ENCODE measurements around the gene FTMT. TPM values are rescaled to one million over a fixed set of nuclear protein-coding genes. Genes with fewer than 3 reads are reported as not detected.

The FTMT gene
- total and polyA plus RNA-seq, 4 donors, result not detected

DNA sequence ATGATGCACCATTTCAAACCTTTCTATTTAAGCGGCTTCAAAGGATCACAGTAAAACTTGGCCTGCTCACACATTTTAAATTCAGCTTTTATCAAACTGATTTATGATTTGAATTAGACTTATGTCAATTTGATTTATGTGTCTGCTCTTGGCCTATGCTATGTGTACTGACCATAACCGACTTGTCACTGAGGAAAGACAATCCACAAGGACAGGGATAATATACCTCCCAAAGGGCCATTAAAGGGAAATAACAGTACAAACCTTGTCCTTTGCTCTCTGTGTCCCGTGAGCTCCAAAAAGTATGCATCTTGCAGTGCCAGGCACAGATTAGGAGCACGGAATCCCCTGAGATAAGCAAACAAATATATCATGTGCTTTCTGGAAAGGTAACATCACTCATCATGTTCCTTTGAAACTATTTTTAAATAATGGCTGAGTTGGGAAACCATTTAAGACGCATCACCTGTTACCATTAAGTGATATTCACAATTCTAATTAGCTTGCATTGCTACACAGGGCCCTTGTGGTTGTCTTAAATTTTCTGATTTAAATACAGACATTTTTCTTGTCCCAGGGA is 31.9 kb upstream of the FTMT start:
- no peak overlapping the region for H3K4me3 ChIP-seq
- H3K27me3 ChIP-seq (ENCODE audit: control insufficient read depth in 3 of 3, insufficient read depth in 3 of 3, low read length in 2 of 3), result no peaks in the 10 kb centered on the region
- no peaks in the 10 kb centered on the region for H3K36me3 ChIP-seq (ENCODE audit: control insufficient read depth in 4 of 4, insufficient read depth in 4 of 4, low read length in 4 of 4)
- H3K4me1 ChIP-seq (ENCODE audit: control insufficient read depth in 5 of 5, insufficient read depth in 5 of 5, low read length in 5 of 5), result no peaks in the 10 kb centered on the region
- DNase-seq, result no peak
- no peak overlapping the region for H3K9ac ChIP-seq (ENCODE audit: insufficient read depth in 1 of 2, low read length in 2 of 2)
- H3K9me3 ChIP-seq (ENCODE audit: control insufficient read depth in 4 of 4, insufficient read depth in 3 of 4, low read length in 3 of 4), result peaks cover 0 to 2% (median 0%) of the 10 kb centered on the region in 4 donors
- WGBS, 2 donors, result 69 to 82% methylated on average over 5 of the region's 5 CpGs
- TF ChIP-seq, protein P1, sequence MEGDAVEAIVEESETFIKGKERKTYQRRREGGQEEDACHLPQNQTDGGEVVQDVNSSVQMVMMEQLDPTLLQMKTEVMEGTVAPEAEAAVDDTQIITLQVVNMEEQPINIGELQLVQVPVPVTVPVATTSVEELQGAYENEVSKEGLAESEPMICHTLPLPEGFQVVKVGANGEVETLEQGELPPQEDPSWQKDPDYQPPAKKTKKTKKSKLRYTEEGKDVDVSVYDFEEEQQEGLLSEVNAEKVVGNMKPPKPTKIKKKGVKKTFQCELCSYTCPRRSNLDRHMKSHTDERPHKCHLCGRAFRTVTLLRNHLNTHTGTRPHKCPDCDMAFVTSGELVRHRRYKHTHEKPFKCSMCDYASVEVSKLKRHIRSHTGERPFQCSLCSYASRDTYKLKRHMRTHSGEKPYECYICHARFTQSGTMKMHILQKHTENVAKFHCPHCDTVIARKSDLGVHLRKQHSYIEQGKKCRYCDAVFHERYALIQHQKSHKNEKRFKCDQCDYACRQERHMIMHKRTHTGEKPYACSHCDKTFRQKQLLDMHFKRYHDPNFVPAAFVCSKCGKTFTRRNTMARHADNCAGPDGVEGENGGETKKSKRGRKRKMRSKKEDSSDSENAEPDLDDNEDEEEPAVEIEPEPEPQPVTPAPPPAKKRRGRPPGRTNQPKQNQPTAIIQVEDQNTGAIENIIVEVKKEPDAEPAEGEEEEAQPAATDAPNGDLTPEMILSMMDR (IDR thresholded peaks at IDR 0.05; ENCODE audit: control extremely low read depth, extremely low read depth), result no peak
- H3K27ac ChIP-seq (ENCODE audit: low read depth in 1 of 2, low read length in 1 of 2), result no peak overlapping the region
- no peak for ATAC-seq (ENCODE audit: insufficient read depth, low FRiP score)

DNA sequence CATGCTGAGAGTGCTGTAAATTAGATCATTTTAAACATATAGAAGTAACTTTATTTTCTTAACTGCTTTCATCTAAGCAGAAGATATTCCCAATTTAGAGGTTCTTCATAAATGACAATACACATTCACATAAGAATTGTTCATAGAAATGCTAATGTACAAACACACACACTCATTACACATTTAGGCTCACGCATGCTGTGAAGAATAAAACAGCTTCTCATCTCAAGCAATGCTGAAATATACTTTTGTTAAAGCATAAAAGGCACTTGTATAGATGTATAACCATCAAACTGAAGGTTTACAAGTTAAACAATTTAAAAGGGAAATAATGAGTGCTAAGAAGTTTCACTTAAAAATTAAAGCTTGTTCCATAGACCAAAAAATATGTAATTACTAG is 18.1 kb upstream of the FTMT start:
- Histone ChIP-seq H3K9me3 (ENCODE audit: control insufficient read depth in 4 of 4, insufficient read depth in 3 of 4, low read length in 3 of 4) (peaks cover 0 to 4% (median 1%) of the 10 kb centered on the region in 4 donors), H3K27me3 (ENCODE audit: control insufficient read depth in 3 of 3, insufficient read depth in 3 of 3, low read length in 2 of 3) (no peaks in the 10 kb centered on the region), H3K9ac (ENCODE audit: insufficient read depth in 1 of 2, low read length in 2 of 2) (no peak overlapping the region), H3K36me3 (ENCODE audit: control insufficient read depth in 4 of 4, insufficient read depth in 4 of 4, low read length in 4 of 4) (no peaks in the 10 kb centered on the region), H3K27ac (ENCODE audit: low read depth in 1 of 2, low read length in 1 of 2) (no peak overlapping the region), H3K4me1 (ENCODE audit: control insufficient read depth in 5 of 5, insufficient read depth in 5 of 5, low read length in 5 of 5) (no peaks in the 10 kb centered on the region), H3K4me3 (no peak overlapping the region)
- DNase-seq, result no peak
- ATAC-seq (ENCODE audit: insufficient read depth, low FRiP score), result no peak
- 91 to 94% methylated on average over 1 of the region's 1 CpG for WGBS, 2 donors
- TF ChIP-seq, protein P1 (IDR thresholded peaks at IDR 0.05; ENCODE audit: control extremely low read depth, extremely low read depth), result no peak

DNA sequence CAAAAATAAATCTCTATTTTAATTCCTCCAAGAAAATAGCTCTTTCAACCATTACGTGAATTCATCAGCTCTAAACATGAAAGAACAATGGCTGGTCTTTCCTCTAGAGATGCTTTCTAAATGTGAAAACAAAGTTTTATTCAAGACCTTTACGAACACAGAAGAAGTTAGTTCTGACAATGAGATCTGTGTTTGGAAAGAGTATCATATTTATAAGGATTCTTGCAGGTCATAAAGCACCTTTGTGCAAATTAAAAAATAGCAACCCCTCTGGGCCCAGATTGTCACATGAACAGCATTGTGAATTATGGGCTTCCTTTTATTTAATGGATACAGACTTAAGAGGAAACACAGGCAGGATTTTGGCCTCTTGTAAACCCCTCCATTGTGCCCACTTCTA is 17.7 kb upstream of the FTMT start:
- H3K36me3 ChIP-seq (ENCODE audit: control insufficient read depth in 4 of 4, insufficient read depth in 4 of 4, low read length in 4 of 4), result no peaks in the 10 kb centered on the region
- H3K4me3 ChIP-seq, result no peak overlapping the region
- no peak for DNase-seq
- 88 to 90% methylated on average over 2 of the region's 2 CpGs for WGBS, 2 donors
- no peak for ATAC-seq (ENCODE audit: insufficient read depth, low FRiP score)
- H3K27ac ChIP-seq (ENCODE audit: low read depth in 1 of 2, low read length in 1 of 2), result no peak overlapping the region
- no peaks in the 10 kb centered on the region for H3K4me1 ChIP-seq (ENCODE audit: control insufficient read depth in 5 of 5, insufficient read depth in 5 of 5, low read length in 5 of 5)
- H3K27me3 ChIP-seq (ENCODE audit: control insufficient read depth in 3 of 3, insufficient read depth in 3 of 3, low read length in 2 of 3), result no peaks in the 10 kb centered on the region
- TF ChIP-seq, protein P1 (IDR thresholded peaks at IDR 0.05; ENCODE audit: control extremely low read depth, extremely low read depth), result no peak
- peaks cover 0 to 4% (median 1%) of the 10 kb centered on the region in 4 donors for H3K9me3 ChIP-seq (ENCODE audit: control insufficient read depth in 4 of 4, insufficient read depth in 3 of 4, low read length in 3 of 4)
- H3K9ac ChIP-seq (ENCODE audit: insufficient read depth in 1 of 2, low read length in 2 of 2), result no peak overlapping the region

DNA sequence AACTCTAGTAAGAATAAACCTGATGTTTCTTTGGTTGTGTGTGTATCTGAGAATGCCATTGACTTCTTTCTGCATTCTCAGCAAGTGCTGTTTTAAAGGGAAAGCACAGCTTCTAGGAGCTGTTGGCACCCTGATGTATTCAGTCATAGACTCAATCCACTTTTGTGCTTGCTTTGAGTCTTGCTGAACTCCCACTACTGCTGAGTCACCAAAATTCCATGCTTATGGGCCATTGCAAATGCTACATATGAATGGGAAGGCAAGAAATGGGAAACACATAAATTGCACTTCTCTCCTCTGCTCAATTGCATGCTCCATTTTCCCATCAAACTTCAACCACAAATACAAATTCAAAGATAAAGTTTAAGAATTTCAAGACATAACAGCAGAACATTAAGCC is 9.8 kb upstream of the FTMT start:
- Histone ChIP-seq H3K9me3 (ENCODE audit: control insufficient read depth in 4 of 4, insufficient read depth in 3 of 4, low read length in 3 of 4) (peaks cover 0 to 2% (median 0%) of the 10 kb centered on the region in 4 donors), H3K4me1 (ENCODE audit: control insufficient read depth in 5 of 5, insufficient read depth in 5 of 5, low read length in 5 of 5) (no peaks in the 10 kb centered on the region), H3K9ac (ENCODE audit: insufficient read depth in 1 of 2, low read length in 2 of 2) (no peak overlapping the region), H3K27ac (ENCODE audit: low read depth in 1 of 2, low read length in 1 of 2) (no peak overlapping the region), H3K36me3 (ENCODE audit: control insufficient read depth in 4 of 4, insufficient read depth in 4 of 4, low read length in 4 of 4) (no peaks in the 10 kb centered on the region), H3K4me3 (no peak overlapping the region), H3K27me3 (ENCODE audit: control insufficient read depth in 3 of 3, insufficient read depth in 3 of 3, low read length in 2 of 3) (no peaks in the 10 kb centered on the region)
- no peak for DNase-seq
- TF ChIP-seq, protein P1 (IDR thresholded peaks at IDR 0.05; ENCODE audit: control extremely low read depth, extremely low read depth), result no peak
- no peak for ATAC-seq (ENCODE audit: insufficient read depth, low FRiP score)

Measured in lung (tissue), 12 donors.